Measurements from ENCODE around the gene SCEL. TPM values are rescaled to one million over a fixed set of nuclear protein-coding genes. Genes with fewer than 3 reads are reported as not detected.

Gene SCEL
- total and polyA plus RNA-seq, 2 of the 4 experiments (the other 2 are of a cell fraction) = not detected

GRCh38 chr13:77571956-77572355 is 36.5 kb downstream of the SCEL start:
- H2BK15ac ChIP-seq (ENCODE audit: low read depth, low read length) = no peak overlapping the region
- DNase-seq = no peak
- intact Hi-C loops (cut with micrococcal nuclease) = no loop called here
- no peak overlapping the region for H3K27ac ChIP-seq (ENCODE audit: insufficient read depth, low read length)
- no peak overlapping the region for H4K8ac ChIP-seq (ENCODE audit: low read depth in 2 of 2, low read length in 2 of 2)
- H3K9ac ChIP-seq (ENCODE audit: low read depth, low read length) = no peak overlapping the region
- no peak overlapping the region for H3K23ac ChIP-seq (ENCODE audit: low read depth, low read length)
- H2BK120ac ChIP-seq (ENCODE audit: low read depth, low read length) = no peak overlapping the region
- no peaks in the 10 kb centered on the region for H3K9me3 ChIP-seq (ENCODE audit: control insufficient read depth, insufficient read depth, low read length)
- no peak overlapping the region for H2AK5ac ChIP-seq (ENCODE audit: low read depth, low read length)
- H3K27me3 ChIP-seq (ENCODE audit: control insufficient read depth, insufficient read depth, low read length) = no peaks in the 10 kb centered on the region
- ATAC-seq (ENCODE audit: low read depth) = no peak
- no peak overlapping the region for H3K56ac ChIP-seq (ENCODE audit: extremely low read depth, insufficient read depth, low read length)
- no TSS peak for BruUV-seq (replicated peaks)
- no peak overlapping the region for H2BK20ac ChIP-seq (ENCODE audit: low read depth, low read length)
- no peak overlapping the region for H3K4me3 ChIP-seq (ENCODE audit: insufficient read depth, low read depth, low read length)
- H2AK9ac ChIP-seq (replicated peaks; ENCODE audit: low read depth, low read length, poor library complexity) = no peak overlapping the region
- H3K18ac ChIP-seq (ENCODE audit: low read depth, low read length) = no peak overlapping the region
- no peaks in the 10 kb centered on the region for H3K79me1 ChIP-seq (ENCODE audit: low read depth in 1 of 2, low read length in 2 of 2)
- H4K20me1 ChIP-seq (ENCODE audit: insufficient read depth, low read length) = no peaks in the 10 kb centered on the region
- no peak overlapping the region for H3K4ac ChIP-seq (ENCODE audit: low read depth, low read length)
- H3K9me1 ChIP-seq (ENCODE audit: insufficient read depth, low read length) = no peaks in the 10 kb centered on the region
- WGBS, 2 experiments (ENCODE audit: extremely low coverage in 2 of 2, insufficient read length in 1 of 2) = no CpG with 5 or more reads among the region's 5 CpGs
- no peak overlapping the region for H4K5ac ChIP-seq (ENCODE audit: low read depth, low read length)
- in situ Hi-C loops (cut with MboI; ENCODE audit: low sequenced_read_pairs) = no loop called here
- no peaks in the 10 kb centered on the region for H3K4me1 ChIP-seq (ENCODE audit: control insufficient read depth, insufficient read depth, low read length)
- H3K14ac ChIP-seq (replicated peaks; ENCODE audit: low read depth, low read length) = no peak overlapping the region
- ChIA-PET CTCF (no interaction called here), POLR2A (ENCODE audit: unreplicated experiment) (no interaction called here)
- no peak overlapping the region for H2AFZ ChIP-seq (replicated peaks; ENCODE audit: low read length, poor library complexity)
- dilution Hi-C loops (cut with HindIII; ENCODE audit: low sequenced_read_pairs, unreplicated experiment) = no loop called here
- no peak overlapping the region for H3K4me2 ChIP-seq (ENCODE audit: low read depth, low read length)
- no peak overlapping the region for H4K91ac ChIP-seq (ENCODE audit: insufficient read depth, low read depth, low read length)
- TF ChIP-seq RFX5 (IDR thresholded peaks at IDR 0.05; ENCODE audit: low read depth, low read length) (no peak), NFE2L2 (IDR thresholded peaks at IDR 0.05; ENCODE audit: low read depth, low read length) (no peak), CHD1 (IDR thresholded peaks at IDR 0.05; ENCODE audit: low read depth, low read length) (no peak), MAFK (IDR thresholded peaks at IDR 0.05; ENCODE audit: low read depth, low read length) (no peak), ELK1 (IDR thresholded peaks at IDR 0.05; ENCODE audit: borderline replicate concordance, low read depth, low read length) (no peak), POLR2A (IDR thresholded peaks at IDR 0.05; ENCODE audit: low read depth, low read length) (no peak), SMC3 (IDR thresholded peaks at IDR 0.05; ENCODE audit: low read depth, low read length) (no peak), USF2 (IDR thresholded peaks at IDR 0.05; ENCODE audit: low read depth, low read length) (no peak), BHLHE40 (IDR thresholded peaks at IDR 0.05; ENCODE audit: low read depth, low read length) (no peak), MAZ (IDR thresholded peaks at IDR 0.05; ENCODE audit: borderline replicate concordance, low read depth, low read length) (no peak), FOS (IDR thresholded peaks at IDR 0.05; ENCODE audit: low read depth, low read length) (no peak), CEBPB (IDR thresholded peaks at IDR 0.05; ENCODE audit: low read depth, low read length) (no peak), RCOR1 (IDR thresholded peaks at IDR 0.05; ENCODE audit: insufficient replicate concordance, low read length) (no peak), MXI1 (IDR thresholded peaks at IDR 0.05; ENCODE audit: borderline replicate concordance, low read depth, low read length) (no peak), CTCF (conservative IDR thresholded peaks at IDR 0.05; ENCODE audit: low read depth, low read length) (no peak), RAD21 (IDR thresholded peaks at IDR 0.05; ENCODE audit: low read length) (no peak)
- no peak overlapping the region for H2BK5ac ChIP-seq (ENCODE audit: low read depth, low read length, poor library complexity, severe bottlenecking)
- no peaks in the 10 kb centered on the region for H3K36me3 ChIP-seq (ENCODE audit: control insufficient read depth, insufficient read depth, low read length)

Measured in IMR-90 (cell line).